Heart left ventricle (tissue), 16 donors: ENCODE data around the gene RECK. TPM values are rescaled to one million over a fixed set of nuclear protein-coding genes. Genes with fewer than 3 reads are reported as not detected.
A peak's percentile ranks its signal among the peaks of the same experiment; 100 is the strongest.

Source experiments
- ATAC-seq, 4 donors: fragments of 200-7000 bp; cut with Tn5 transposase; one replicate each; pipeline ENCODE4 v1.9.1; 2020 to 2022; ENCODE audit warnings: moderate library complexity in 4 of 4, mild to moderate bottlenecking in 3 of 4, moderate number of reproducible peaks in 1 of 4
- DNase-seq, 5 donors: peaks; one replicate each; pipeline ENCODE4 v3.0.0-alpha.2; 2020
- H3K27ac ChIP-seq, 12 donors: fragments of 200-600 bp; sonication (generic) in 4 of 12; one replicate each; pipeline versions ENCODE4 v1.5.0 to v1.8.0; 2016 to 2022; ENCODE audit warnings: mild to moderate bottlenecking in 2 of 12
- H3K27me3 ChIP-seq, 9 donors: fragments of 200-600 bp; sonication (generic) in 2 of 9; one replicate each; pipeline versions ENCODE4 v1.5.1 to v1.8.0; 2016 to 2022; ENCODE audit warnings: mild to moderate bottlenecking in 3 of 9
- H3K36me3 ChIP-seq, 9 donors: fragments of 200-600 bp; sonication (generic) in 2 of 9; one replicate each; pipeline versions ENCODE4 v1.5.0 to v1.8.0; 2018 to 2022; ENCODE audit warnings: mild to moderate bottlenecking in 2 of 9
- H3K4me1 ChIP-seq, 12 donors: fragments of 200-600 bp; sonication (generic) in 4 of 12; one replicate each; pipeline versions ENCODE4 v1.5.0 to v1.8.0; 2016 to 2022; ENCODE audit warnings: mild to moderate bottlenecking in 3 of 12
- H3K4me3 ChIP-seq, 12 donors: fragments of 200-600 bp; sonication (generic) in 4 of 12; one replicate each; pipeline versions ENCODE4 v1.5.0 to v1.8.0; 2017 to 2022; ENCODE audit warnings: mild to moderate bottlenecking in 9 of 12, moderate library complexity in 4 of 12
- H3K9me3 ChIP-seq, 12 donors: fragments of 200-600 bp; sonication (generic) in 4 of 12; one replicate each; pipeline versions ENCODE4 v1.5.0 to v1.8.0; 2016 to 2022; ENCODE audit warnings: mild to moderate bottlenecking in 1 of 12
- POLR2A ChIP-seq, 2 donors: fragments of 450-650 bp; IDR thresholded peaks; one replicate each; pipeline ENCODE4 v1.6.1; 2017; ENCODE audit warnings: antibody characterized with exemption in 2 of 2, mild to moderate bottlenecking in 2 of 2, moderate library complexity in 2 of 2
- WGBS, 4 donors: extraction: QIAGEN DNeasy Blood & Tissue Kit in 2 of 4; methylation state at CpG; one replicate each; pipeline versions ENCODE4 v1.1.5 to v1.1.7; 2013 to 2018; 5-methylcytosine and 5-hydroxymethylcytosine counted together
- intact Hi-C, 10 donors: fragments of 100-400 bp; cut with DNase I; formaldehyde crosslinking; loops; one replicate each; pipeline versions ENCODE4 v1.11.1 to v1.14.2; 2022
- polyA plus RNA-seq, 2 donors: library from polyadenylated mRNA; stranded (reverse); fragments of 200-250 nt; gene quantifications; one replicate each; pipeline ENCODE4 v1.2.3, GENCODE V29; 2013
- total RNA-seq, 9 donors: library from RNA; depleted of rRNA in 2 of 9; stranded (reverse); fragments of >200 nt in 2 of 9; fragmentation: NEBNext Ultra II Directional in 3 of 9; extraction: Animal tissue kit (Norgen Biotek cat#: 25700) in 3 of 9; gene quantifications; one replicate each; pipeline versions ENCODE4 v1.1.0 to v1.2.4, GENCODE V29; 2016 to 2023
- TF ChIP-seq, protein P1 (sequence below), 12 donors: fragments of 200-600 bp; sonication (generic) in 4 of 12; IDR thresholded peaks; one replicate each; pipeline versions ENCODE4 v1.5.0 to v1.8.0; 2018 to 2022; ENCODE audit warnings: antibody characterized with exemption in 12 of 12, mild to moderate bottlenecking in 5 of 12
- donor health status: ischemic (EF 13 %, LVEDD 7.1; RV severe dilation, severe dysfunction).
- donor health status: healthy with polysubstance abuse.
- donor health status: DM: no; HTN: yes; CAD: no.
- donor health status: DM: no; HTN: no; CAD: no.
- donor health status: ischemic (EF 25% LVEDD 6.9; RV normal size, moderate dysfunction).
- donor health status: ischemic (EF 25% LVEDD 5.7; RV mildly dilated, moderate dysfunction).
- donor health status: healthy.
- donor health status: DM: yes; HTN: yes; CAD: no.
- donor health status: ischemic (EF 35%, LVEDD 5.7; RV mildly dilated, moderate dysfunction).
- donor health status: nonischemic (EF 11% LVEDD 7.7; RV severe dilation, severe dysfunction).
- donor health status: DM: yes; HTN: yes; CAD: no.
- donor health status: PGD.
- donor health status: ischemic (EF 29% LVEDD 5.4; RV normal size, mild dysfunction).
- donor health status: nonischemic (EF 23%, LVEDD 6.1; RV moderate dilation, normal function).

RECK gene
- total and polyA plus RNA-seq, 11 donors = 2.5 to 10.2 (median 4.9) TPM

DNA sequence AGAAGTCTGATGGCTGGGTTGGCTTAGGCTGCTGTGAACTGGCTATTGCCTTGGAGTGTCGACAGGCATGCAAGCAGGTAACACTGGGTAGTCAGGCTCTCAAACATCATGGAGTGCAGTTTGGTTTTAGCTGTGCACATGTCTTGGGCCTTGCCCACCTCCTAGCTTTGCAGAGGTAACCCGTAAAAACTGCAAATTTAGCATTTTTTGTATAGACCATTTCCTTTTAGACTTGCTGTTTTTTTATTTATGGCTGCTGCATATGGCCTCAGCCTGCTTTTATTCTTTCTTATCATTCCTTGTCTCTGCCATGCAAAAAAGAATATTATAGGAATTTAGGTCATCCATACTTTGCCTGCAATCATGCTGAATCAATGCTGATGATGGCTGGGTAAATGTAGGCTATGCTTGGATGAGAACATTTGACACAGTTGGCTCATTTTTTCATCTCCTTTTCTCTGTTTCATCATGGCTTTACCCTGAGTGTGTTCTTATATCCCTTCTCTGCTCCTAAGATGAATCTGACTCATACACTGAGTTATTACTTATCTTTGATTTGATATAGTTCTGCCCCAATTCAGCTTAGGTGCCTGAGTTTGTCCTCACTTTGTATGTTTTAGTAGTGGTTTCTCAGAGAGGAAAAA is 27.2 kb downstream of the RECK start:
- H3K27ac ChIP-seq = no peak overlapping the region
- H3K36me3 ChIP-seq = peaks cover 0 to 69% (median 24%) of the 10 kb centered on the region in 9 donors
- H3K4me1 ChIP-seq = peaks cover 0 to 7% (median 0%) of the 10 kb centered on the region in 12 donors
- H3K9me3 ChIP-seq = no peaks in the 10 kb centered on the region
- ATAC-seq (no peak), DNase-seq (no peak)
- H3K27me3 ChIP-seq = no peaks in the 10 kb centered on the region
- WGBS, 4 donors = 89 to 98% (median 97%) methylated on average over 2 of the region's 2 CpGs
- intact Hi-C loops = loop anchor here in 1 of 10 donors (5.0 kb wide), 1 partner anchor 52 kb away; no protein-coding TSS in a partner anchor
- H3K4me3 ChIP-seq = no peak overlapping the region
- TF ChIP-seq POLR2A (IDR thresholded peaks at IDR 0.05) = no peak
- TF ChIP-seq, protein P1, sequence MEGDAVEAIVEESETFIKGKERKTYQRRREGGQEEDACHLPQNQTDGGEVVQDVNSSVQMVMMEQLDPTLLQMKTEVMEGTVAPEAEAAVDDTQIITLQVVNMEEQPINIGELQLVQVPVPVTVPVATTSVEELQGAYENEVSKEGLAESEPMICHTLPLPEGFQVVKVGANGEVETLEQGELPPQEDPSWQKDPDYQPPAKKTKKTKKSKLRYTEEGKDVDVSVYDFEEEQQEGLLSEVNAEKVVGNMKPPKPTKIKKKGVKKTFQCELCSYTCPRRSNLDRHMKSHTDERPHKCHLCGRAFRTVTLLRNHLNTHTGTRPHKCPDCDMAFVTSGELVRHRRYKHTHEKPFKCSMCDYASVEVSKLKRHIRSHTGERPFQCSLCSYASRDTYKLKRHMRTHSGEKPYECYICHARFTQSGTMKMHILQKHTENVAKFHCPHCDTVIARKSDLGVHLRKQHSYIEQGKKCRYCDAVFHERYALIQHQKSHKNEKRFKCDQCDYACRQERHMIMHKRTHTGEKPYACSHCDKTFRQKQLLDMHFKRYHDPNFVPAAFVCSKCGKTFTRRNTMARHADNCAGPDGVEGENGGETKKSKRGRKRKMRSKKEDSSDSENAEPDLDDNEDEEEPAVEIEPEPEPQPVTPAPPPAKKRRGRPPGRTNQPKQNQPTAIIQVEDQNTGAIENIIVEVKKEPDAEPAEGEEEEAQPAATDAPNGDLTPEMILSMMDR (IDR thresholded peaks at IDR 0.05) = no peak

DNA sequence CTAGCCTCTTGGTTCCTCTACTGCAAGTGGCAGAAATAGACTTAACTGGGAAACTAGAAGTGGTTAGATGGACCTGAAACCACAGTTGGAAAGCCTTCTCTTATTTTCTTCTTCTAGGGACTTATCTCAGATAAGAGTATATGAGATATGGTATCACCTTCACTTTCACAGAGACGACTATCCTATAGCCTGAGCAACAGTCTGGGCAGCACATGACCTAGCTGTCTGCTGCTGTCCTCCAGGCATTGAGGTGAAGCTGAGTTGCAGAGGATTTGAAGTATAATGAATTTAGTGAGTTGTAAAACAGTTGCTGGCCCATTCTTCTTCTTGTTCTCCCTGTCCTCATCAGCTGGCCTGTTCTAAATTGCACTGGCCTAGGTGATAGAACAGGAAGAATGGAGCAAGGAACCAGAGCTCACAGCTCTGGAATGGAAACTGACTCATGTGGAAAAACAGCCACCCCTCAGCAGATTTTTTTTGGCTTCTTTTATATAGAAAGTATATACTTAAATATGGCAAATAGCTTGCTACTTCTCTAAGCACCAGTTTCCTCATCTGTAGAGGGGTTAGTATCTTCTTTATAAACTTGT is 27.8 kb downstream of the RECK start:
- Histone ChIP-seq H3K27ac (no peak overlapping the region), H3K9me3 (no peaks in the 10 kb centered on the region), H3K4me1 (peaks cover 0 to 7% (median 0%) of the 10 kb centered on the region in 12 donors), H3K27me3 (no peaks in the 10 kb centered on the region), H3K4me3 (no peak overlapping the region), H3K36me3 (peaks cover 0 to 67% (median 23%) of the 10 kb centered on the region in 9 donors)
- TF ChIP-seq POLR2A (IDR thresholded peaks at IDR 0.05) = no peak
- TF ChIP-seq, protein P1 (IDR thresholded peaks at IDR 0.05) = no peak
- intact Hi-C loops = loop anchor here in 1 of 10 donors (5.0 kb wide), 1 partner anchor 52 kb away; no protein-coding TSS in a partner anchor
- 20 to 47% (median 32%) methylated on average over 1 of the region's 1 CpG for WGBS, 4 donors
- DNase-seq = no peak
- ATAC-seq = no peak

DNA sequence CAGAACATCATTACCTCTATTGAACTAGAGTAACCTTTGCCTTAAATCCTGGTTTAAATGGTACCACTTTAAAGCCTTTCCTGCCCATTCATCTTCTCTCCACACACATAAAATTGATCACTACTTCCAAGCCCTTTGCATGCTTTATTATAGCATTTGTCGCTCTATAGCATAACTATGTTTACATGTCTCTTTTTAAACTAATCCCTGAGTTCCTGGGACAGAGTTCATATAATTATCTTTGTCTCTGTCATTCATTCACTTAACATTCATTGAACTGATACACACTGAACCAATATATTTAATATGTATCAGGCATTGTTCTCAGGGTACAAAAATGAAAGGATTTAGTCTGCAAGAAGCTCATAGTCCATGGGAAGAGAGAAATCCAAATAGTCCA is 37.3 kb downstream of the RECK start:
- DNase-seq = no peak
- TF ChIP-seq POLR2A (IDR thresholded peaks at IDR 0.05) = no peak
- TF ChIP-seq, protein P1 (IDR thresholded peaks at IDR 0.05) = no peak
- peaks cover 0 to 5% (median 0%) of the 10 kb centered on the region in 9 donors for H3K36me3 ChIP-seq
- no peak overlapping the region for H3K4me3 ChIP-seq
- no peaks in the 10 kb centered on the region for H3K27me3 ChIP-seq
- WGBS, 4 donors = 98 to 100% (median 99%) methylated on average over 1 of the region's 1 CpG
- intact Hi-C loops = no loop called here
- H3K9me3 ChIP-seq = no peaks in the 10 kb centered on the region
- peaks cover 2 to 22% (median 11%) of the 10 kb centered on the region in 12 donors for H3K4me1 ChIP-seq
- ATAC-seq = no peak
- H3K27ac ChIP-seq = peak overlapping the region in 4 of 12 donors; percentile 44 to 64 (median 58)

DNA sequence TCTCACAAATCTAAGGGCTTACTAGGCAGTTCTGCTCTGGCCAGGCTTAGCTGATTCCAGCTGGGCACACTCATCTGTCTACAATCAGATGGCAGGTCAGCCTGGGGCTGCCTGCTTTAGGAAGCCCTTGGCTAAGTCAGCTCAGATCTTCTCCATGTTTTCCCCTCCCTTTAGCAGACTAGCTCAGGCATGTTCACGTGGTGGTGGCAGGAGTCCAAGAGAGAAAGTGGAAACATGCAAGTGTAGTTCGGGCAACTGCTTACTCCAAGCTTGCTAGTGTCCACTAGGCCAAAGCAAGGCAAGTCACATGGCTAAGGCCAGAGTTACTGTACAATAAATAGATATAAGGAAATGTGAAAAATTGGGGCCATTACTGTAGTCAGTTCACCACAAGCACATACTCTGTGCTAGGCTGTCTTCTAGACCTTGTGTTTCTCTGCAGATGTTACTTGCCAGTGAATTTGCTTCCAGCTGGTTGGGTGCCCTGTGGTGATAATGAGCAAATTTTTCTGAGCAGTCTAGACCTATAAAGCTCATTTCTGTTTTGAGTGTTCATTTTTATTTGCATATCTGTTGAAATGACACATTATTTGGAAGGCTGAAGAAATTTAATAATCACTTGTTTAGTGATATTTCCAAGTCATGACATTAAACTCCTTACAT is 38.3 kb downstream of the RECK start:
- H3K36me3 ChIP-seq = peaks cover 0 to 4% (median 0%) of the 10 kb centered on the region in 9 donors
- H3K27me3 ChIP-seq = no peaks in the 10 kb centered on the region
- no peak overlapping the region for H3K4me3 ChIP-seq
- intact Hi-C loops = no loop called here
- TF ChIP-seq POLR2A (IDR thresholded peaks at IDR 0.05) = no peak
- TF ChIP-seq, protein P1 (IDR thresholded peaks at IDR 0.05) = no peak
- peak overlapping the region in 8 of 12 donors; percentile 1 to 66 (median 48) for H3K27ac ChIP-seq
- peaks cover 2 to 22% (median 11%) of the 10 kb centered on the region in 12 donors for H3K4me1 ChIP-seq
- H3K9me3 ChIP-seq = no peaks in the 10 kb centered on the region
- ATAC-seq = peak; percentile 91 to 97 (median 94)
- WGBS, 4 donors = 6 to 24% (median 11%) methylated on average over 2 of the region's 2 CpGs
- peak in 4 of 5 donors; percentile 85 to 89 (median 86) for DNase-seq
